ENCODE measurements around the gene RNASEH1.
A peak's percentile ranks its signal among the peaks of the same experiment; 100 is the strongest.

RNASEH1 gene, protein sequence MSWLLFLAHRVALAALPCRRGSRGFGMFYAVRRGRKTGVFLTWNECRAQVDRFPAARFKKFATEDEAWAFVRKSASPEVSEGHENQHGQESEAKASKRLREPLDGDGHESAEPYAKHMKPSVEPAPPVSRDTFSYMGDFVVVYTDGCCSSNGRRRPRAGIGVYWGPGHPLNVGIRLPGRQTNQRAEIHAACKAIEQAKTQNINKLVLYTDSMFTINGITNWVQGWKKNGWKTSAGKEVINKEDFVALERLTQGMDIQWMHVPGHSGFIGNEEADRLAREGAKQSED

DNA sequence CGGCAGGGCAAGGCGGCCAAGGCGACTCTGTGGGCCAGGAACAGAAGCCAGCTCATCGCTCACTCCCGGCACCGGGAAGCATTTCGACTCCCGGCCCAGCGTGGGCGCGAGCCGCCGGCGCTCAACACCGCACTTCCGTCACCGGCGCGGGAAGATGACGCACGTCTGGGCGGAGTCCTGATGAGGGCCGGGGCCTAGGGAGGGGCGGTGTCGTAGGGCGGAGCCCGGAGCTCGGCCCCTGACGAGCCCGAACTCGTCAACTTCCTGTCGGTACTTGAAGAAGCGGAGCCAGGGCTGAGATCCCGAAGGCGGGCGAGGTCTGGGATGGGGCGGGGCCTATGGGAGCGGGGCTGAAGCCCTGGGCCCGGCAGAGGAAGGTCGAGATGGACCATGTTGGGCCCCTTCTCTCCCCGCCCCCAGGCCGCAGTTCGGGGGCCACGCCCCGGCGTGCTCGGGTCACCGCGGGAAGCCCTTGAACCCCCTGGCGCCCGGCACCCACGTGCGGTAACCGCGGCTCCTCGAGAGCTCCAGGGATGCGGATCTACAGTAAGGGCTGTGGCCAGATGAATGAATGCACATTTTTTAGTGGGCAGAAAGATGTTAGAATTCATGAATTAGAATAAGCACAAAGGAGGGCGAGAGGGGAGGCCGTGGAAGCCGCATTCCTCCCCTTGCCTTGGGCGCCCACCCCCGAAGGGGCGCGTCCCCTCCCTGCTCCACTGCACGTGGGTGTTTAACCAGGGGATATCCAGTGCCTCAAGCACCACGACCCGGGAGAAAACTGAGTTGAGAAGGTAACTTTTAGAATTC is at the start of gene RNASEH1:
RNASEH1 (minus strand) TSS at position 129 of the 810 bp plus-strand sequence; CDS start at position 56, 73 bp downstream.
- DNase-seq (ENCODE audit: insufficient read length, low spot score) (peak; percentile 98), FAIRE-seq (no peak)
- TF ChIP-seq, protein P1, sequence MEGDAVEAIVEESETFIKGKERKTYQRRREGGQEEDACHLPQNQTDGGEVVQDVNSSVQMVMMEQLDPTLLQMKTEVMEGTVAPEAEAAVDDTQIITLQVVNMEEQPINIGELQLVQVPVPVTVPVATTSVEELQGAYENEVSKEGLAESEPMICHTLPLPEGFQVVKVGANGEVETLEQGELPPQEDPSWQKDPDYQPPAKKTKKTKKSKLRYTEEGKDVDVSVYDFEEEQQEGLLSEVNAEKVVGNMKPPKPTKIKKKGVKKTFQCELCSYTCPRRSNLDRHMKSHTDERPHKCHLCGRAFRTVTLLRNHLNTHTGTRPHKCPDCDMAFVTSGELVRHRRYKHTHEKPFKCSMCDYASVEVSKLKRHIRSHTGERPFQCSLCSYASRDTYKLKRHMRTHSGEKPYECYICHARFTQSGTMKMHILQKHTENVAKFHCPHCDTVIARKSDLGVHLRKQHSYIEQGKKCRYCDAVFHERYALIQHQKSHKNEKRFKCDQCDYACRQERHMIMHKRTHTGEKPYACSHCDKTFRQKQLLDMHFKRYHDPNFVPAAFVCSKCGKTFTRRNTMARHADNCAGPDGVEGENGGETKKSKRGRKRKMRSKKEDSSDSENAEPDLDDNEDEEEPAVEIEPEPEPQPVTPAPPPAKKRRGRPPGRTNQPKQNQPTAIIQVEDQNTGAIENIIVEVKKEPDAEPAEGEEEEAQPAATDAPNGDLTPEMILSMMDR (IDR thresholded peaks at IDR 0.05; ENCODE audit: insufficient read depth, missing control alignments) = no peak

DNA sequence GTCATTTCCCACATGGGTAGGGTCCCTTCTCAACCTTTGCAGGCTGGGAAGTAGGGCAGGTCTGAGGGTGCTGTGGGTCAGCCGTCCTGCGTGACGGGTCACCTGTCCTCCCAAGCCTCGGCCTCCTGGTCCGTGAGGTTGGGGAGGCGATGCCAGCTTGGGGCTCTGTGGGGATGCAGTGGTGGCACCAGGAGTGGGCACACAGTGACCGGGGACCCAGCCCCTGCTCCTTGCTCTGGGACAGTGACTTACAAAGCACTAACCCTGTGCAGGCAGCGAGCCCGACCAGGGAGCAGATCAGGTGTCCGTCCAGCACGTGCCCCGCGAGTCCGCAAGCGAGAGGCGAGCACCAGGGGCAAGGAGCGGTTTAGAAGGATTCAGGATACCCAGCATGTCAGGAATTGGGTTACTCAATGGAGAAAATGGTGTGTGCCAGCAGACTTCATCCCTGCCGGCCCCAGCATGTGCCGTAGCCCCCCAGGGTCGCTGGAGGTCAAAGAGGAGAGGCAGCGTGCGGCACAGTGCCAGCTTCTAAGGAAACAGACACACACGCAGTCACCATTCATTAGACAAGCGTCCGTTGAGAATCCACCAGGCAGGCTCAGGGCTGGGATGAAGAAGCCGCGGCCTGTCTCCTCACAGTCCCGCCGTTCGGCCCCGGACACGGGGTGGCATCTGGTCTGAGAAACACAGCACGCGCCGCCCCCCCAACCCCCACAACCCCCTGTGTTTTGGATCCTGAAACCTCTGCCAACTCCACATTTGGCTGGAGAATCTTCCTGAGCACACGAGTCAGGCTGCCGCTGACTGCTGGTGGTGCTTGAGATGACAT is 48.5 kb upstream of the RNASEH1 start:
- TF ChIP-seq, protein P1 (IDR thresholded peaks at IDR 0.05; ENCODE audit: insufficient read depth, missing control alignments) = no peak
- DNase-seq (ENCODE audit: insufficient read length, low spot score) (no peak), FAIRE-seq (no peak)

DNA sequence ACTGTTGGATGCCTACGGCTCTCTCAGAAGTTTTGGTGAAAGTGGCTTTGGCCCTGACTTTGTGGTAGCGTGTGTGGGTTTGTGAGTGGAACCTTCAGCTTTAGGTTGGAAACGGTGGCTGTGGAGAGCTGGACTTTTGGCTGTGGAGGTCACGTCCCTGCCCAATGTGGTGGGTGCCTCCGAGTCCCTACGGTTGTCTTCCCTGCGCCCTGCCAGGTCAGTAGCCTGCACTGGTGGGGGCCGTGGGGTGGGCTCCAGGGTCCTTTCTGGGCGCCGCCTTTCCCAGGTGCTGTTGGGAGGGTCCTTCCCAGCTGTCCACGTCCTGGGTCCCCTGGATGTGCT is 47.9 kb upstream of the RNASEH1 start:
- no peak for FAIRE-seq
- DNase-seq (ENCODE audit: insufficient read length, low spot score) = no peak
- TF ChIP-seq, protein P1 (IDR thresholded peaks at IDR 0.05; ENCODE audit: insufficient read depth, missing control alignments) = no peak

DNA sequence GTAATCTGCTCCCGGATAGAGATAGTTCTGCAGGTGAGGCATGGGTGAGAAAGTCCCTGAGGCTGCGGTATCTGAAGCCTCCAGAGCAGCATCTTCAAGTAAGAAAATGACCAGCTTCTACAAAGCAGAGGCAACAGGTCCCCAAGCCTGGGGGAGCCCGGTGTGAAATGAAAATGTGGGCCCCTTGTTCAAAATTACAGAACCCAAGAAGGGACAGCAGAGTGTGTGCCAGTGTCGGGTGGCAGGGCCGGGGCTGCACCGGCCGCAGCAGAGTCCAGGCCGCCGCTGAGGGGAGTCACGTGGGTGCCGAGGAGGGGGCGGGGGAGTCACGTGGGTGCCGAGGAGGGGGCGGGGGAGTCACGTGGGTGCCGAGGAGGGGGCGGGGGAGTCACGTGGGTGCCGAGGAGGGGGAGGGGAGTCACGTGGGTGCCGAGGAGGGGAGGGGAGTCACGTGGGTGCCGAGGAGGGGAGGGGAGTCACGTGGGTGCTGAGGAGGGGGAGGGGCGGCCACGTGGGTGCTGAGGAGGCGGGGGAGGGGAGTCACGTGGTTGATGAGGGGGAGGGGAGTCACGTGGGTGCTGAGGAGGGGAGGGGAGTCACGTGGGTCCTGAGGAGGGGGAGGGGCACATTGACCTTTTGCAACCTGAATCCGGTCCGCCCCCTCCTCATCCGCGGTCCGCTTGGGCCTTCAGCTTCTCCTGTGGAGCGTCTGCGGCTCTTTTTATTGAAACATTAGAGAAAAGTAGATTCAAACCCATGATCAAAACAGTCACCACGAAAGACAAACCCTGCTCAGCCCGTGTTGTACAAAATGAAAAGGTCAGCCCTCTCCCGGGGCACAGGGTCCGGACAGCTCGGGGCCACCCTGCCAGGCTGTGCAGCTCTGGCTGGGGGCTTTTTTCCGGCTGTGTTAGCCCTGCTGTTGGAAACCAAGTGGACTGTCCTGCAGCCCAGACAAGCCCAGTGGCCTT is 47.1 kb upstream of the RNASEH1 start:
- TF ChIP-seq, protein P1 (IDR thresholded peaks at IDR 0.05; ENCODE audit: insufficient read depth, missing control alignments) = no peak
- DNase-seq (ENCODE audit: insufficient read length, low spot score) (no peak), FAIRE-seq (no peak)

DNA sequence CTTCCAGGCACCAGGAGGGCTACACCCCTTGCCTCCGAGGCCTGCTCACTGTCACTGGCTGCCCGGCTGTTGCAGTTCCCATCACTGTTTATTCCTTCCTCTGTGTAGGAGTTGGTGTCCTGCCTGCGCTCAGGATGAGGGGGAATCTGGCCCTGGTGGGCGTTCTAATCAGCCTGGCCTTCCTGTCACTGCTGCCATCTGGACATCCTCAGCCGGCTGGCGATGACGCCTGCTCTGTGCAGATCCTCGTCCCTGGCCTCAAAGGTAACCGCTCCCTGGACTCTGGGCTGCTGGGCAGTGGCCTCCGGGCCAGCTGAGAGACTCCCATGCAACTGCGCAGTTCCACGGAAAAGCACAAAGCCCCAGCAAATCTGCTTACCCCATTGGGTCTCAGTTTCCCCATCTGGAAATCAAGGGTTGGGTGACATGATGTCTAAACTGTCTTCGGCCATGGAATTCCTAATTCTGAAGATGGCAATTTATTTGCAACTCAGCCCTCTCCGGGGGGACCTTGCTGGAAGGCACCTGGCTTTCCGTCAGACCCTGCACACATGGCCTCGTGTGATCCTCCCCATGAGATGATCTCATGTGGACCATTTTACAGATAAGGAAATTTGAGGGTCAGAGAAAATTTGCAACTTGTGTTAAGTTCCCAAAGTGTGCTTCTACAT is 46.2 kb upstream of the RNASEH1 start:
- TF ChIP-seq, protein P1 (IDR thresholded peaks at IDR 0.05; ENCODE audit: insufficient read depth, missing control alignments) = no peak
- DNase-seq (ENCODE audit: insufficient read length, low spot score) = no peak
- FAIRE-seq = no peak
